SIG-M5 treated with dmso at 0.1 percent for 504 hours (cell line): ENCODE data around the gene RHBDD1.

ENCODE experiments used
- DNase-seq: peaks from one replicate; lab custom pipeline; 2025; ENCODE audit not compliant: unreplicated experiment; lab: John Stamatoyannopoulos, UW

Gene RHBDD1

GRCh38 chr2:226883296-226883795, 47.5 kb downstream of the RHBDD1 start:
- no peak for DNase-seq

DNA sequence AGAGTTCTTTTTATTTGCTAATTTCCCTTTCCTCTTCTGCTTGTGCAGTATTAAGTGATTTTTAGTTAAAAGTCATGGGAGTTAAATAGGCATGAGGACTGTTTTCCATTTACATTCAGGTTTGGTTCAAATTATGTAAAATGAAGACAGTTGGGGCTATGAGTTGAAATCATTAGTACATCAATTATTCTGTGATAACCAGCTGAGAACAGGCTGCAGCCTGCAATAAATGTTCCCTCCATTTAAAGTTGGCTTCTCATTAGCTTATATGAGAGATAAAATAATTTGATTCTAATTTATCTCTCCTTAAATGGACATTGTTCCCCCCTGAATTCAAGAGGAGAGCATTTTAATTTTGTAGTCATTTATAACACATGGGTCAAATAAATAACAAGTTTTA, 48.3 kb downstream of the RHBDD1 start:
- DNase-seq = no peak

GRCh38 chr2:226885769-226886435, 50.0 kb downstream of the RHBDD1 start:
- DNase-seq = no peak

- no peak for DNase-seq
Observed at GRCh38 chr2:226887940-226888339, 52.1 kb downstream of the RHBDD1 start.

DNA sequence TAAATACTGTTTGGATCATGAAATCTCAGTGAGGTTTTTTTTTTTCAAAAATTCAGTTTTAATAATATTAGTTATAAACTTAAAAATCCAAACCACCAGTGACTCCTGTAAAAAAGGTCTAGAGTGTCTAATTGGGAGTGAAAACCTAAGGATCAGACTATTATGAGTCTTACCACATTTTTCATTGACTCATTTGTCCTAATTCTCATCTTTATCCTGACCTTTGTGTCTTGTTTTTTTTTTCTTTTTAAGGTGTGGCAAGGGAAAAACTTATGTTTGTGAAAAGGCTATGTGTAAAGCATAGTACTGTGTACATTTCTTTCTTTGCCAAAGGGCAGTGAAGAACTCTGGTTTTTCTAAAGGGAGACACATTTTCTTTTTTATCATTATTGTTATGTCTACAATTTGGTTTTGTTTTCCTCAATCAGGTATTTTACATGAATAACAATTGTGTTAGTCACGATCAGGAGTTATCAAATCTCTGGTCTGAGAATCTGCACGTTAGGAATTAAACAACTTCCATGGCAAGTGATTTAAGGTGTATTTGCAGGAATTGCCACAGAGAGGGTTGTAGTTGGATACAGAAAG, 52.6 kb downstream of the RHBDD1 start:
- no peak for DNase-seq

DNA sequence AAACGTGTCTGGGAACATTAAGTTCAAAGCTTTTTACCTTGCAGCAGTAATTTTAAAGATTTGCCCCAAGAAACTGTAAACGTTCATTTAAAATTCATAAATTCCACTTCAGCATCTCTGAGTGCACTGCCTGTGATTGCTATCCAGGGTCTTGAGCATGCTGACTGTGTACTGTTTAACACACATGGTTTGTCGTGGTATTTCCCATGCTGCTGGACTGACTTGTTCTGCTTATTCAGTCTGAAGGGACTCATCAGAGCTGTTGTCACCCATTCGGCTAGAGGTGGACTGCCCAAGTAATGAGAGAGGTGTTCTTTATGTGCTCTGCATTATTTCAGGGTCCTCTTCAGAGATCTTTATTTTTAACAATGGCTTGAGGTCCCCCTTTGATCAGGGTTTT, 53.1 kb downstream of the RHBDD1 start:
- no peak for DNase-seq

DNA sequence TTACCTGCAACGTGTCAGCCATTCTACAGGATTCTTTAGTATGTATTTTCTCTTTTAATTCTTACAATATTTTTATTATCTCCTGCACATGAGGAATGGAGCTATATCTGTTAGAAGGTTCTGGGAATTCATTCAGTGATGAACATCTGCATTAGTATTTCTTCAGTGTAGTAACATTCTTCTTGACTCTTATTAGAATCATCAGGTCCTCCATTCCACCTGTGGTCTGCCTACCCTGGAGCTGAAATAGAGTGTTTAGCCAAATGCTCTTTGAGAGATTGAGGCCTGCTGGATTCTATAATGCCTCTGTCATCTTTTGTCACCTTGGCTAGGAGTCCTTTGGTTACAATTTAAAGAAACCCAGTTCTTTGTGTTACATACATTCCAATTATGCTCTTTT, 54.4 kb downstream of the RHBDD1 start:
- no peak for DNase-seq

- DNase-seq = no peak
Observed at GRCh38 chr2:226891780-226892590, 56.1 kb downstream of the RHBDD1 start.

GRCh38 chr2:226892729-226893128, 56.9 kb downstream of the RHBDD1 start:
- DNase-seq = no peak

DNA sequence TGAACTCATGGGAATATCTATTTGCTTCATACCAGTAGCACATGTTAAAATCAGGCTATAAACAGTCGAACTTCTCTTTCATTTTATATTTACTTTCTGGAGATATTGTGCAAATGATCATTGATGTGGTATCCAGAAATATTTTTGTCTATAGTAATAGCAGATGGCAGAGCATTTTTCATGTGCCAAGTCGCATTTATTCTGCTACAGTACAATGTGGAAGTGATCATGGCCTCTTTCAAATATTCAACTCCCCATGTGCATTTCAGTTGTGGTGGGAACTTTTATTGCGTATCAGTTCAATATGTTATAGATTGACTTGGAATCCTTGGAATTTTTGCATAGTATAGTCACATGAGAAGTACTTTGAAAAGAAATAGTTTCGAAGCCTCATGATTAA, 57.4 kb downstream of the RHBDD1 start:
- DNase-seq = no peak

- DNase-seq = no peak
Observed at GRCh38 chr2:226894752-226895151, 58.9 kb downstream of the RHBDD1 start.

- no peak for DNase-seq
Observed at GRCh38 chr2:226895579-226895978, 59.7 kb downstream of the RHBDD1 start.

DNA sequence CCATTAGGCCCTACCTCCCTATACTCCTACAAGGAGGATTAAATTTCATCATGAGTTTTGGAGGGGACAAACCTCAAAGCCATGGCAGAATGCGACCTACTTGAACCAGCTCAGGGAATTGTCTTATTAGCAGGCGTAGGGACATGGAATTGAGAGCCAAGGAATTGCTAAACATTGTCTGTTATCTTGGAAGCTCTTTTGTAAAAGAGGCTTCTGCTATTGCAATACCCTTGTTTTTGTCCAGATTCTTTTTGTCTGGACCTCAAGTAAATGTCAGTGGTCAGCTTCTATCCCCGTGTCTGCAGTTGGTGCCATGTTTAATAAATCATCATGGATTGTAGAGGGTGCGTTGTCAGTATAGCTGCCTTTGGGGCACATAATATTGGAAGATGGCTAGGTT, 62.3 kb downstream of the RHBDD1 start:
- no peak for DNase-seq

- DNase-seq = no peak
Observed at GRCh38 chr2:226898897-226899296, 63.0 kb downstream of the RHBDD1 start.

DNA sequence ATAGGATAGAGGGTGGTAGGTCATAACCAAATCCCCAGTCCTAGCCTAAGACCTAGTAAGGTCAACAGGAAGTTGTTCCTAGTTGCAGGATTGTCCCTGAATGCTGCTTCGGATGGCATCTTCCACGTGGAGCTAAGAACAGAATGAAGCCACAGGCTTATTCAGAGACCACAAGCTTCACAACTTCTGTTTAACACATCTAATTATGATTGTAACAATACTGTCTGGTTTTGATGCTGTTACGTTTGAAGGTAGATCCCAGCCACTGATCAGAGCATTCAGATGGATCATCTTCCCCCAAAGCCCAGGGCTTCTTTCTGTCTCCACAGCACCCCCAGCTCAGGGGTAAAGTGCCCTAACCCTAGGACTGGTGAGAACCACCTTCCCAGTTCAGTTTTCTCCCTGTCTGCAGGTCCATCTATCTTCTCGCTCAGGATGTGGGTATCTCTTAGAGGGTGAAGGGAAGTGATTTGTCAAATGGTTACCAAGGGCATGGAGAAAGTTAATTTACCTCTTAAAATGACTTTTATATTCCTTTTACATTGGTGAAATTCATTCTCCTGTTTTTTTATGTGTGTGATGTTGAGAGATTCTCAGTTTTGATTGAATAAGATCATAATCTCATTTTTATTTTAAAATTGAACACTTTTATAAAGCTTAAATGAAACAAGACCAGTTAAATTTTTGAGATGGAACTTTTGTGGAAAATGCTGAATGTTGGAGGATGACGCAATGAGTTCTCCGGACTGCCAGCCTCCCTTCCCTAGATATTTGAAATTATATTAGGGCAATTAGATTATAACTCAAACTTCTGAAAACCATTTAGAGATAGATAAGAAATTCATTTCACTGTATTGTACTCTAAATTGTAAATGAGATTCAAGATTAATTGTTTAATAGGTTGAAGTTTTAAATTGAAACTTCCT, 66.5 kb downstream of the RHBDD1 start:
- no peak for DNase-seq

DNA sequence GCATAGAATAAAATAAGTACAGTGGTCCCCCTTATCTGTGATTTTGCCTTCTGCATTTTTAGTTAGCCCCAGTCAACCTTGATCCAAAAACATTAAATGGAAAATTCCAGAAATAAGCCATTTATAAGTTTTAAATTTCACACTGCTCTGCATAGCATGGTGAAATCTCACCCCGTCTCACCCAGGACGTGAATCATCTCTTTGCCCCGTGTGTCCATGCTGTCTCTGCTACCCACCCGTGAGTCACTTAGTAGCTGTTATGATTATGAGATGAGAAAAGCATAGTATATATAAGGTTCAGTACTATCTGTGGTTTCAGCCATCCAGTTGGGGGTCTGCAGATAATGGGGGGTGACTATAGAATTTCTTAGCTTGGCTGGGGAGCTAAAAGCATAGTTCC, 67.3 kb downstream of the RHBDD1 start:
- no peak for DNase-seq

GRCh38 chr2:226904592-226904991, 68.7 kb downstream of the RHBDD1 start:
- DNase-seq = no peak

DNA sequence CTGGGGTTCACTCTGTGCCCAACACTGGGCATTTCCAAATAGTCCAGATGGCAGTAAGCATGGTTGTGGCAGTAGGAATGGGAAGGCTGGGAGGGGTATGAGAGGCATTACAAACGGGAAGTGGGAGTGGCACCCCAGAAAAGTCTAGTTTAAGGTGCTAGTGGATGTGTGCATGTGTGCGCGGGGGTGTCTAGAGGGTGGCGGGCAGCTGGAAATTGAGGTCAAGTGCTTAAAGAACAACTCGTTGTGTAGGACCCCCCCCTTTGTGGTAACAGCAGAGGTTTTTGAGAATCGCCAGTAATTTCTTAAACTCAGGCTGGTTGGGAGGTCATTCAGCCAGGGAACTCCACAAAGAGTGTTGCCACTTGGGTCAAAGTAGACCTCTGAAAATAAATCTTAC, 69.9 kb downstream of the RHBDD1 start:
- DNase-seq = no peak

- DNase-seq = no peak
Observed at GRCh38 chr2:226906163-226906693, 70.4 kb downstream of the RHBDD1 start.

GRCh38 chr2:226909126-226909525, 73.3 kb downstream of the RHBDD1 start:
- DNase-seq = no peak

DNA sequence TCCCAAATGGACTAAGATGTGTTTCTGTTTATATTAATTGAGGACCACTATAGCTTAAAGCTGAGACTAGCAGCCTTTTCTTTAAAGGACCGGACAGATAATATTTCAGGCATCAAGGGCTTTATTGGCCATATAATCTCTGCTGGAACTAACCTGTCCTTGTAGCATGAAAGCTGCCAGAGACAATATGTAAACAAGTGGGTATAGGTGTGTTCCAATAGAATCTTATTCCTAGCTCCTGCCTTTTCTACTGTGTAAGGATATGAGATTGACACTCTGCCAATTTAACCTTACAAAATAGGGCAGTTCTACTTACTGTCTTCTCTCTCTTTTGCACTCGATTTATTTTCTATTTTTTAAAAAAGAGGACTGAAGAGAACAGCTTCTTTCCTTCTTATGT, 74.0 kb downstream of the RHBDD1 start:
- DNase-seq = no peak
